K562 (cell line): Measurements from ENCODE around the gene PTBP3. TPM values are rescaled to one million over a fixed set of nuclear protein-coding genes. Genes with fewer than 3 reads are reported as not detected.

Experiments used
- E2F3 ChIP-seq: fragments of 250-450 bp; sonication (Bioruptor Pico); IDR thresholded peaks from 2 replicates; pipeline ENCODE4 v1.4.0; 2020; ENCODE audit warnings: mild to moderate bottlenecking
- E2F5 ChIP-seq: sonication (generic); formaldehyde crosslinking; IDR thresholded peaks from 2 replicates; pipeline ENCODE4 v1.8.0; 2022; ENCODE audit warnings: mild to moderate bottlenecking, missing genetic modification reagents
- ETS2 ChIP-seq: IDR thresholded peaks from 2 replicates; pipeline ENCODE4 v1.6.1; 2016; ENCODE audit warnings: borderline replicate concordance, missing genetic modification characterization, mild to moderate bottlenecking, moderate library complexity, missing compliant biosample characterization; ENCODE audit not compliant: poor library complexity, severe bottlenecking
- FOXA3 ChIP-seq, 2 experiments: fragments of 450-650 bp in 1 of 2; sonication (generic) in 1 of 2; formaldehyde crosslinking; IDR thresholded peaks in 1 of 2; conservative IDR thresholded peaks in 1 of 2; 2 replicates each; pipeline versions ENCODE4 v1.4.0 to v1.8.0; 2020 to 2022; ENCODE audit warnings: mild to moderate bottlenecking in 2 of 2, missing genetic modification reagents in 1 of 2
- GTF2A2 ChIP-seq: IDR thresholded peaks from 2 replicates; pipeline ENCODE4 v1.6.1; 2016; ENCODE audit warnings: mild to moderate bottlenecking, missing genetic modification characterization, missing compliant biosample characterization
- HCFC1 ChIP-seq: IDR thresholded peaks from 2 replicates; pipeline ENCODE4 v1.6.1; 2012; ENCODE audit warnings: low read depth, low read length, improper control_type of control experiment
- HNRNPK ChIP-seq: fragments of 200-400 bp; formaldehyde crosslinking; IDR thresholded peaks from one replicate; pipeline ENCODE4 v1.6.1; 2018; ENCODE audit warnings: mild to moderate bottlenecking, low read depth, low read length; ENCODE audit not compliant: poor library complexity, severe bottlenecking
- IRF9 ChIP-seq: fragments of 450-650 bp; IDR thresholded peaks from 2 replicates; pipeline ENCODE4 v1.6.1; 2016; ENCODE audit warnings: missing biosample characterization, missing genetic modification characterization
- MAX ChIP-seq: sonication (generic); formaldehyde crosslinking; IDR thresholded peaks from 2 replicates; pipeline ENCODE4 v1.9.0; 2022; ENCODE audit warnings: mild to moderate bottlenecking, missing genetic modification reagents
- MED1 ChIP-seq: sonication (generic); formaldehyde crosslinking; IDR thresholded peaks from 2 replicates; pipeline ENCODE4 v1.8.1; 2023; ENCODE audit warnings: missing genetic modification reagents, borderline replicate concordance
- MEF2A ChIP-seq: IDR thresholded peaks from 2 replicates; pipeline ENCODE4 v1.6.1; 2011; ENCODE audit warnings: low read depth, mild to moderate bottlenecking, low read length, moderate library complexity; ENCODE audit not compliant: control insufficient read depth
- MYNN ChIP-seq, 2 experiments: sonication (generic); formaldehyde crosslinking in 1 of 2; IDR thresholded peaks; 2 replicates each; pipeline versions ENCODE4 v1.5.0 to v1.6.1; 2016 to 2020; ENCODE audit warnings: antibody characterized with exemption in 1 of 2, missing genetic modification reagents in 1 of 2
- NCOA6 ChIP-seq: fragments of 450-650 bp; IDR thresholded peaks from 2 replicates; pipeline ENCODE4 v1.6.1; 2017; ENCODE audit warnings: mild to moderate bottlenecking
- NR2C1 ChIP-seq, 2 experiments: fragments of 450-650 bp; IDR thresholded peaks; 2 replicates each; pipeline ENCODE4 v1.6.1; 2017; ENCODE audit warnings: mild to moderate bottlenecking in 2 of 2, antibody characterized with exemption in 1 of 2, inconsistent platforms in 1 of 2, missing compliant biosample characterization in 1 of 2, missing genetic modification characterization in 1 of 2
- SFPQ ChIP-seq: fragments of 200-400 bp; formaldehyde crosslinking; IDR thresholded peaks from 2 replicates; pipeline ENCODE4 v1.6.1; 2017; ENCODE audit warnings: mild to moderate bottlenecking, low read depth, low read length, moderate library complexity
- SNIP1 ChIP-seq: fragments of 450-650 bp; IDR thresholded peaks from 2 replicates; pipeline ENCODE4 v1.7.1; 2017; ENCODE audit warnings: low read depth, mild to moderate bottlenecking
- XRCC3 ChIP-seq: fragments of 450-650 bp; IDR thresholded peaks from 2 replicates; pipeline ENCODE4 v1.6.1; 2017; ENCODE audit warnings: mild to moderate bottlenecking, moderate library complexity
- ZBTB33 ChIP-seq: sonication (generic); formaldehyde crosslinking; IDR thresholded peaks from 2 replicates; pipeline ENCODE4 v1.8.1; 2023; ENCODE audit warnings: mild to moderate bottlenecking, missing genetic modification reagents
- ZNF197 ChIP-seq: fragments of 200-800 bp; sonication (Bioruptor generic); IDR thresholded peaks from 2 replicates; pipeline ENCODE4 v1.6.1; 2016; ENCODE audit warnings: low read depth, missing genetic modification characterization, missing compliant biosample characterization
- ZNF217 ChIP-seq: sonication (generic); formaldehyde crosslinking; IDR thresholded peaks from 2 replicates; pipeline ENCODE4 v1.8.0; 2022; ENCODE audit warnings: mild to moderate bottlenecking, missing genetic modification reagents
- ZSCAN32 ChIP-seq: fragments of 450-650 bp; formaldehyde crosslinking; IDR thresholded peaks from 2 replicates; pipeline ENCODE4 v1.4.0; 2020; ENCODE audit warnings: mild to moderate bottlenecking, moderate library complexity
- polyA plus RNA-seq, 8 experiments: library from polyadenylated mRNA; depleted of rRNA in 4 of 8; stranded (reverse) in 5 of 8; unstranded in 3 of 8; fragments of >200 nt; fragmentation: Nextera tagmentation in 2 of 8; fragmentation: Illumina TruSeq in 1 of 8; extraction: Ambion mirVana in 2 of 8; extraction: Trizol in 1 of 8; gene quantifications; 2 replicates each; pipeline versions ENCODE4 v1.2.1 to v1.2.3, GENCODE V29; 2011 to 2014; ENCODE audit warnings: inconsistent platforms in 1 of 8, missing spikeins in 1 of 8
- total RNA-seq, 7 experiments: library from RNA; depleted of rRNA in 6 of 7; stranded (reverse); fragments of >200 nt in 6 of 7; fragmentation: Illumina TruSeq in 2 of 7; extraction: Trizol in 2 of 7; gene quantifications; 2 replicates each; pipeline versions ENCODE4 v1.2.1 to v1.2.3, GENCODE V29; 2011 to 2021; ENCODE audit warnings: low replicate concordance in 1 of 7

The PTBP3 gene
- total and polyA plus RNA-seq, 9 of the 15 experiments (the other 6 are each of a cell fraction or from before 2014, with no cell fraction given), result 22.4 to 132 (median 68.0) TPM

GRCh38 chr9:112377087-112377486 is 43.7 kb upstream of the PTBP3 start (continued):
- TF ChIP-seq E2F3 (CRISPR knock-in tag) (no peak), SFPQ (no peak), MYNN (IDR thresholded peaks at IDR 0.05) (no peak), MYNN (CRISPR knock-in tag; IDR thresholded peaks at IDR 0.05) (no peak), MED1 (CRISPR knock-in tag) (no peak), MAX (peak; percentile 23; the same call in 1 of the 2 replicates), NR2C1 (IDR thresholded peaks at IDR 0.05) (no peak), NR2C1 (tag; IDR thresholded peaks at IDR 0.05) (0 out of 2 replicates have a peak, but pooled peaks have one; percentile 33), ETS2 (tag) (no peak), GTF2A2 (tag) (no peak), HNRNPK (no peak), ZSCAN32 (CRISPR knock-in tag) (no peak), MEF2A (no peak), IRF9 (tag) (no peak), E2F5 (CRISPR knock-in tag) (no peak), ZBTB33 (CRISPR knock-in tag) (no peak), NCOA6 (no peak), HCFC1 (no peak), ZNF217 (CRISPR knock-in tag) (no peak), XRCC3 (no peak), FOXA3 (CRISPR knock-in tag; conservative IDR thresholded peaks at IDR 0.05 in 1 of 2, IDR thresholded peaks at IDR 0.05 in 1 of 2) (no peak), SNIP1 (no peak), ZNF197 (CRISPR knock-in tag) (no peak)
